Middle frontal gyrus (tissue), 1 donor: Measurements from ENCODE around the gene RAB4B.
"Not testable (repeated sequence)": the region's sequence is repeated elsewhere in the genome, so short reads cannot be mapped to it uniquely, and the experiment has no call there.

ENCODE experiments used
- DNase-seq: peaks from one replicate; pipeline ENCODE4 v3.0.0-alpha.2; 2015; ENCODE audit warnings: low spot score; ENCODE audit errors: extremely low spot score

Gene RAB4B

DNA sequence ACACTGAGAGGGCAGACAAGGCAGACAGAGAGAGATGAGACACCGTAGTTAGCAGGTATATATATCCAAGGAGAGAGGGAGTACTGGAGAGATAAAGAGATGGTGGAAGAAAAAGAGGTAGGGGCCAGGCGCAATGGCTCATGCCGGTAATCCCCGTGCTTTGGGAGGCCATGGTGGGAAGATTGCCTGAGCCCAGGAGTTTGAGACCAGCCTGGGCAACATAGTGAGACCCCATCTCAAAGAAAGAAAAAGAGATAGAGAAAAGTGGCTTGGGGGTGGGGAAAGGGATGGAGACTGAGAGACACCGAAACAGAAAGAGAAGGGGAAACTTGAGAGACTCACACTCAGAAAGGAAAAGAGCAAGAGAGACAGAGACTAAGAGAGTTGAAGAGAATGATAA, 2.5 kb downstream of the RAB4B start:
- DNase-seq = no peak

- DNase-seq = no peak
Observed at GRCh38 chr19:40781140-40781539, 3.1 kb downstream of the RAB4B start.

DNA sequence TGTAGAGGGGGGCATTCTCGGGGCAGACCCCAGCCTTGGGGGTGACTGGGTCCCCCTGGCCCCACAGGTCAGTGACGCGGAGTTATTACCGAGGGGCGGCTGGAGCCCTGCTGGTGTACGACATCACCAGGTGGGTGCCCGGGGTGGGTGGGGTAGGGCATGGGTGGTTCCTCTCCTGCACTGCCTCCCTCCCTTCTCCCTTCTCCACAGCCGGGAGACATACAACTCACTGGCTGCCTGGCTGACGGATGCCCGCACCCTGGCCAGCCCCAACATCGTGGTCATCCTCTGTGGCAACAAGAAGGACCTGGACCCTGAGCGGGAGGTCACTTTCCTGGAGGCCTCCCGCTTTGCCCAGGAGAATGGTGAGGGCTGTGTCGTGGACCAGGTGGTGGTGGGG, 5.7 kb downstream of the RAB4B start:
- DNase-seq = no peak

DNA sequence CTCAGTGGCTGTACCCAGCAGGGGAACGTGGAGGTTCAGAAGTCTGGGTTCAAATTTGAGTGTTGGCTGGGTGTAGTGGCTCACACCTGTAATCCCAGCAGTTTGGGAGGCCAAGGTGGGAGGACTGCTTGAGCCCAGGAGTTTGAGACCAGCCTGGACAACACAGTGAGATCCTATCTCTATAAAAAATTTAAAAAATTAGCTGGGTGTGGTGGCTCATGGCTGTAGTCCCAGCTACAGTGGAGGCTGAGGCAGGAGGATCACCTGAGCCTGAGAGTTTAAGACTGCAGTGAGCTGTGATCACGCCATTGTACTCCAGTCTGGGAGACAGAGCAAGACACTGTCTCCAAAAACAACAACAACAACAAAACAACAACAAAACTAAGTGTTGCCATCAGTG, 6.1 kb downstream of the RAB4B start:
- not testable (repeated sequence) for DNase-seq

DNA sequence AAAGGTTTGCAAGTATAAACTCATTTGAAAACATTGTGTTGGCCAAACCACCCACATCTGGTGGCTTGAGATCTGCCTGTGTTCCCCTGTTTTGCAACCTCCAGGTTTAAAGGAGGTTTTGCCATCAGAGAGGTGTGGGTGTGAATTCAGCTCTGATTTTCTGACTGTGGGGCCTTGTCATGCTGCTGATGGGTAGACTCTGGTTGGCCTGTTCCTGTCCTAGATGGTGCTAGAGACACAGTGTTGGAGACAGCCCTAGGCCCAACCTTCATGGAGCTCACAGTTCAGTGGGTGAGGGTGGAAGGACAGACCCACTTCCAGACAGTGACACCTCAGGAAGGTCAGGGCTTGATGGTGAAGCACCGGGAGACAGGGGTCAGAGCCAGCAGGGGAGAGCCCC, 7.5 kb downstream of the RAB4B start:
- DNase-seq = no peak

GRCh38 chr19:40786060-40787037, 8.3 kb downstream of the RAB4B start:
- DNase-seq = no peak

DNA sequence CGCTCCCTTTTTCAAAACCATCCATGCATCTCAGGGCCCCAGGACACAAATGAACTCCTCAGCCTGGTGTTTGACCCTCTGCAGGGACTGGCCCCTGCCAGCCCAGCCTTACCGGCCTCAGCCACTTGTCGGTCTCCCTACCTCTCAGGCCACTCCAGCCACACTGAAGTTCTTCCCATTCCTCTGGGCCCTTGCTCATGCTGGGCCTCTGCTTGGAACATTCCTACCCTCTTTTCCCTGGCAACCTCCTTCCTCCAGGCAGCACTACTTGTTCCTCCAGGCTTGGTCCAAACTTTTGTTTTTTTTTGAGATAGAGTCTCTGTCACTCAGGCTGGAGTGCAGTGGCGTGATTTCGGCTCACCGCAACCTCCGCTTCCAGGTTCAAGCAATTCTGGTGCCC, 13.3 kb downstream of the RAB4B start:
- no peak for DNase-seq

GRCh38 chr19:40791996-40792395, 13.9 kb downstream of the RAB4B start:
- no peak for DNase-seq

DNA sequence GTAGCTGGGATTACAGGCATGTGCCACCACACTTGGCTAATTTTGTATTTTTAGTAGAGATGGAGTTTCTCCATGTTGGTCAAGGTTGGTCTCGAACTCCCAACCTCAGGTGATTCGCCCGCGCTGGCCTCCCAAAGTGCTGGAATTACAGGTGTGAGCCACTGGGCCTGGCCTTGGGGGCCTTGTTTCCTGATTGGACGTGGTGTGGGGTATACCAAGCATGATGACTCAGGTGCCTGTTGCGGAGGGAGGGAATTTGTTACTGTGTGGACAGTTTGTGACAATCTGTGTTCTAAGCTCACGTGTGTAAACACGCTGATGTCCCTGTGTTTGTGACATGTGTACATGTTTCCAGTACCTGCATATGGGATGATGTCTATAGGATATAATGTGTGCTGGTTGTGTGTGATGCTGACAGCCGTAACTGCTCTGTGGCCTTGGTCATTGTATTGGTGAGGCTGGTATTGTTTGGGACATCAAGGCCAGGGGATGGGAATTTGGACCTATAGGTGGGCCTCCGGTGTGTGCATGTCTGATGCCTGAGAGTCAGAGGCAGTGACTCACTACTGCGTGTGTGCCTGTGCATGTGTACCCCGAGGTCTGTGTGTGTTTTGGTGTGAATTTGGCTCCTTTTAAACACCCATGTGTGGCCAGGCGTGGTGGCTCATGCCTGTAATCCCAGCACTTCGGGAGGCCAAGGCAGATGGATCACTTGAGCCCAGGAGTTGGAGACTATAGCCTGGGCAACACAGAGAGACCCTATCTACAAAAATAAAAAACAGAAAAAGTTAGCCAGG, 19.3 kb downstream of the RAB4B start:
- DNase-seq = no peak

DNA sequence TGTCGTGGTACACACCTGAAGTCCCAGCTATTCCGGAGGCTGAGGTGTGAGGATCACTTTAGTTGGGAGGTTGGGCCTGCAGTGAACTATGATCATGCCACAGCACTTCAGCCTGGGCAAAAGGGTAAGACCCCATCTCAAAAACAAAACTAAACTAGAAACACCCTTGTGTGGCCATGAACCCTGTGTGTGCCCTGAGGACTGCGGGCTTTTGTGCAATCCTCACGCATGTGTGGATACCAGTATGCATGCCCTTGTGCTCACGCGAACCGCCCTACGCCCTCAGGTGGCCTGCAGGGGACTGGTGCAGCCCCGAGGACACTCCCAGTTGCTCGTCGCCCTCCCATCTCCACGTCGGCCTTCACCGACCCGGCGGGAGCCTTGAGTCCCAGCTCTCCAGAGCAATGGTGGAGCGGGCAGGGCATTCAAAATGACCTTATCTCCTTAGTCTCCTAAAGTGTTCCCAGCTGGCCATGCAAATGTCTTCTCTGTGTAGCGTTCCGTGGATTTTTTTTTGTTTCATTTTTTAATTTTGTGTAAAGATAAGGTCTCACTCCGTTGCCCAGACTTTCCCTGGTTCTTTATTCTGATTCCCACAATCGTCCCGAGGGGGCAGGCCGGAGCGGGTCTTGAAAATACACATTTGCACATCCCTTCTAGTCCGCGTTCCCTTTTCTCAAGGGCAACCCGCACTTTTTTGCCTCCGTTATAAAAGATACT, 20.1 kb downstream of the RAB4B start:
- DNase-seq = no peak

- DNase-seq = peak; percentile 99
Observed at GRCh38 chr19:40798683-40799557, 20.9 kb downstream of the RAB4B start, which contains the start of gene EGLN2. Gene EGLN2 (plus strand): TSS chr19:40799191. CDS start chr19:40800573, 1,382 bp downstream.

- no peak for DNase-seq
Observed at GRCh38 chr19:40799558-40800338, 21.7 kb downstream of the RAB4B start.

GRCh38 chr19:40800339-40800996, 22.4 kb downstream of the RAB4B start:
- DNase-seq = no peak

DNA sequence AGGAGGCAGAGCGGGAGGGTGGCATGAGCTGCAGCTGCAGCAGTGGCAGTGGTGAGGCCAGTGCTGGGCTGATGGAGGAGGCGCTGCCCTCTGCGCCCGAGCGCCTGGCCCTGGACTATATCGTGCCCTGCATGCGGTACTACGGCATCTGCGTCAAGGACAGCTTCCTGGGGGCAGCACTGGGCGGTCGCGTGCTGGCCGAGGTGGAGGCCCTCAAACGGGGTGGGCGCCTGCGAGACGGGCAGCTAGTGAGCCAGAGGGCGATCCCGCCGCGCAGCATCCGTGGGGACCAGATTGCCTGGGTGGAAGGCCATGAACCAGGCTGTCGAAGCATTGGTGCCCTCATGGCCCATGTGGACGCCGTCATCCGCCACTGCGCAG, 22.9 kb downstream of the RAB4B start:
- no peak for DNase-seq

DNA sequence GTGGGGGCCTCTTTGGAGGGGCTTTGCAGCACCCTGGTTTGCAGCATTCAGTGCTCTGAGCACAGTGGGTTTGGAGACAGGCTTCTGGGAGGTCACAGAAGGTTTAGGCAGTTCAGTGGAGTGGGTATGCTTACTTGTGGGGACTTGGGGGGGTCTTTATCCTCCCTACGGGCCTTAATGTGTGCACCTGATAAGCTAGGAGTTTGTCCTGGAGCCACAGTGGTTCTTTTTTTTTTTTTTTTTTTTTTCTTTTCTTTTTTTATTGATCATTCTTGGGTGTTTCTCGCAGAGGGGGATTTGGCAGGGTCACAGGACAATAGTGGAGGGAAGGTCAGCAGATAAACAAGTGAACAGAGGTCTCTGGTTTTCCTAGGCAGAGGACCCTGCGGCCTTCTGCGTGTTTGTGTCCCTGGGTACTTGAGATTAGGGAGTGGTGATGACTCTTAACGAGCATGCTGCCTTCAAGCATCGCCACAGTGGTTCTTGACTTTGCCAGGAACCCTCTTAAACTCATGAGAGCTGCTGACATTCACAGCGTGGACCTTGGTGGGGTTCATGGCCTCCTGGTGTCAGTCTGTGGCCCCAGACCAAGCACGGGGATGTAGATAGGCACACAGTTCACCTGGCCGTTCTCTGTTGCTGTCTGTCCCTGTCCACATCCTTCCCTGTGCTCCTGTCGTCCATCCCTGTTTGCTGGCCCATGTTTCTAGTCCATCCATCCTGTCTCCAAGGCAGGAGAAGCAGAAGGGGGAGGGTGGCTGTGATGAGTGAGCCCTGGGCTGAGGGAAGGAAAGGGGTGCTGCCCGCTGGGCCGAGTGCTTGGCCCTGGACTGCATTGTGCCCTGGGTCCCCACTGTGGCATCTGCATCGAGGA, 23.6 kb downstream of the RAB4B start:
- DNase-seq = no peak

DNA sequence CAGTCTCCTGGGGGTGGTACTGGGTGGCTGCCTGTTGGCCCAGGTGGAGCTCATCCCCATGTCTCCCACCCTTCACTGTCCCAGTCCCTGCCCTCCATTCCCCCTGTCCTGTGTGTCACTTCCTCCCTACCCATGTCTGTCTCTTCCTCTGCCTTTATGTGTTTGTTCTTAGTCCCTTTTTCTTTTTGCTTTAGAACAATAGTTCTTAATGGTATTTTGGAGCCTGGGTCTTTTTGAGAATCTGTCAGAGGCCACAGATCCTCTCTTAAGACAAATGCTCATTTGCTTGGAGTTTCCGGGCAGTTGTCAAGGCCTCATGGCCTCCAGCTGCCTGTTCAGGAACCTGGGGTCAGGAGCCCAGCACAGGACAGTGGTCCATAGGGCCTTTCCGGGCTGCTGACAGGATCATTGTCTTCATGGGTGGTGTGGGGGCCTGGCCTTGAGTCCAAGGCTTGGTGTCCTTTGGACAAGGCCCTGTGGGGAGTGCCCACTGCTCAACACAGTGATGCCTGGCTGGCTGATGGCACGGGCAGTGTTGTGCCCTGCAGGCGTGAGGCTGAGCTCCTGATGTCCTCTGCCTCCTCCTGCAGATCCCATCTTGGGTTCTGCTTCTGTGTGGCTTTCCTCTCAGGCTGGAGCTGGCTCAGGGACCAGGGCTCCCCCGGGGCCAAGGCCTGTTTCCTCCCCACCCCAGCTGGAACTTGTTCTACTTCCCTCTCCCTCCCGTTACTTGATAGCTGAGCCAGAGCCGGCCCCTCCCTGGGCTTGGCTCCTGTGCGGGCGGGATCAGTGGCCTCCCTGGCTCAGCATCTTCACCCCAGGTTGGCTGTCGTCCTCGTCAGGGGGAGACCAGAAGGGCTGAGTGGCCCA, 24.5 kb downstream of the RAB4B start:
- DNase-seq = no peak

DNA sequence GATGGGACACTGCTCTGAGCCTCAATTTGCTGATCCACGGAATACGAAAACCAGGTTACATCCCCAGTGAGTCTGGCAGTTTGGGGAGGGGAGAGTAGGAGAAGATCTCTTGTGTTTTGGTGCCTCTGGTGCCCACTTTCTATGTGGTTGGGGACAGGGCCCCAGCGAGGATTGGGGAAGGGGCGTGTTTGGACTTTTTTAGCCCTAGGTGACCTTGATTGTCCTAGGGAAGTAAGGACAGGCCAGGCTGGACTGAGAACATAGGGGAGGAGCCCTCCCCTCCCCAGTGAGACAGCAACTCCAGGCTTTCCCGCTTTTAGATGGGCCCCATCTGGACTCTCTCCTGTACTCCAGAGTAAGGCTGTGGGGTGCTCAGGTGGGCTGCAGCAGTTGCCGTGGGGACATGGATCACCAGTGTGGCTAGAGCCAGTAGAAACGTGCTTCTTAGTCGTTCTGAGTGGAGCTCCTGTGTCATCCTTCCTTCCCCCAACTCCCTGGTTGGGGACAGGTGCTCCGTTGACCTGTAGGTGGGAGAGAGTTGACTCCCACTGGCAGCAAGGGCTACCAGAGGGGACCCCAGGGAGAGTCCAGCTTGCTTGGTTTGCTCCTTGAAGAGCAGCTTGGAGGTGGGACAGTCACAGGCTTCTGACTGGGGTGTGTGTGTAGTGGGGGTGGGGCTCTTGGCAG, 25.3 kb downstream of the RAB4B start:
- DNase-seq = no peak
